AG09319 (cell line): Measurements from ENCODE around the gene MGAT4A.

Experiments used
- DNase-seq: peaks from one replicate; pipeline ENCODE4 v3.0.0-alpha.2; 2010; ENCODE audit warnings: low read depth; ENCODE audit errors: extremely low read depth
- CTCF ChIP-seq: IDR thresholded peaks from 2 replicates; pipeline ENCODE4 v1.5.1; 2011; ENCODE audit warnings: low read depth, mild to moderate bottlenecking, inconsistent platforms, low read length, moderate library complexity

MGAT4A gene

GRCh38 chr2:98695255-98695654 lies 35.7 kb downstream of the MGAT4A start:
- no peak for TF ChIP-seq CTCF
- DNase-seq = no peak

GRCh38 chr2:98693477-98693876 lies 37.5 kb downstream of the MGAT4A start:
- no peak for DNase-seq
- TF ChIP-seq CTCF = no peak

- DNase-seq = no peak
- TF ChIP-seq CTCF = no peak
These were observed 38.6 kb downstream of the MGAT4A start for GRCh38 chr2:98692090-98693054.

- TF ChIP-seq CTCF = no peak
- no peak for DNase-seq
These were observed 39.6 kb downstream of the MGAT4A start for GRCh38 chr2:98691303-98691702.

GRCh38 chr2:98685930-98686887 lies 44.7 kb downstream of the MGAT4A start:
- TF ChIP-seq CTCF = no peak
- no peak for DNase-seq

- no peak for DNase-seq
- no peak for TF ChIP-seq CTCF
These were observed 47.2 kb downstream of the MGAT4A start for GRCh38 chr2:98683728-98684127.

- no peak for DNase-seq
- no peak for TF ChIP-seq CTCF
These were observed 54.2 kb downstream of the MGAT4A start for GRCh38 chr2:98676742-98677141.
